HG03108 (cell line): ENCODE results near the gene TAL2.
A peak's percentile ranks its signal among the peaks of the same experiment; 100 is the strongest.

Source experiments
- ATAC-seq: cut with Tn5 transposase; IDR thresholded peaks from one replicate; pipeline ENCODE4 v1.9.1; 2021; ENCODE audit warnings: moderate library complexity; ENCODE audit not compliant: unreplicated experiment

TAL2 gene

GRCh38 chr9:105662184-105663104, at the start of gene TAL2:
TSS of gene TAL2 (plus strand) at chr9:105662457. CDS start at chr9:105662497, 40 bp downstream.
- peak; percentile 65 for ATAC-seq

- ATAC-seq: no peak
Measured at GRCh38 chr9:105621001-105621400, 41.3 kb upstream of the TAL2 start.

GRCh38 chr9:105625088-105625487, 37.2 kb upstream of the TAL2 start:
- no peak for ATAC-seq

- ATAC-seq: no peak
Measured at GRCh38 chr9:105632807-105633206, 29.4 kb upstream of the TAL2 start.

GRCh38 chr9:105633411-105633810, 28.8 kb upstream of the TAL2 start:
- ATAC-seq: no peak

GRCh38 chr9:105636331-105636730, 25.9 kb upstream of the TAL2 start:
- ATAC-seq: no peak

- ATAC-seq: no peak
Measured at GRCh38 chr9:105637787-105638395, 24.4 kb upstream of the TAL2 start.

GRCh38 chr9:105639936-105640335, 22.3 kb upstream of the TAL2 start:
- ATAC-seq: no peak

GRCh38 chr9:105643795-105644194, 18.5 kb upstream of the TAL2 start:
- ATAC-seq: no peak

- ATAC-seq: no peak
Measured at GRCh38 chr9:105646879-105647594, 15.2 kb upstream of the TAL2 start.

- ATAC-seq: no peak
Measured at GRCh38 chr9:105647595-105648349, 14.5 kb upstream of the TAL2 start.

GRCh38 chr9:105651806-105652205, 10.5 kb upstream of the TAL2 start:
- no peak for ATAC-seq

- peak; percentile 81 for ATAC-seq
Measured at GRCh38 chr9:105656131-105656921, 5.9 kb upstream of the TAL2 start.

GRCh38 chr9:105658351-105658750, 3.9 kb upstream of the TAL2 start:
- ATAC-seq: no peak

GRCh38 chr9:105661011-105661410, 1.2 kb upstream of the TAL2 start:
- no peak for ATAC-seq

GRCh38 chr9:105663914-105664313, 1.7 kb downstream of the TAL2 start:
- ATAC-seq: no peak

- no peak for ATAC-seq
Measured at GRCh38 chr9:105667867-105668266, 5.6 kb downstream of the TAL2 start.

GRCh38 chr9:105670315-105670714, 8.1 kb downstream of the TAL2 start:
- no peak for ATAC-seq

- no peak for ATAC-seq
Measured at GRCh38 chr9:105670775-105671174, 8.5 kb downstream of the TAL2 start.

GRCh38 chr9:105672711-105673234, 10.5 kb downstream of the TAL2 start:
- ATAC-seq: no peak
